ENCODE results near the gene FGFR2. TPM values are rescaled to one million over a fixed set of nuclear protein-coding genes. Genes with fewer than 3 reads are reported as not detected.

Gene FGFR2
- total and polyA plus RNA-seq, 2 of the 4 experiments (the other 2 are of a cell fraction) = not detected

- dilution Hi-C loops (cut with HindIII; ENCODE audit: low sequenced_read_pairs, unreplicated experiment) (no loop called here), in situ Hi-C loops (cut with MboI; ENCODE audit: low sequenced_read_pairs) (no loop called here), intact Hi-C loops (cut with micrococcal nuclease) (no loop called here)
- TF ChIP-seq CEBPB (IDR thresholded peaks at IDR 0.05; ENCODE audit: low read depth, low read length) (no peak), USF2 (IDR thresholded peaks at IDR 0.05; ENCODE audit: low read depth, low read length) (no peak), ELK1 (IDR thresholded peaks at IDR 0.05; ENCODE audit: borderline replicate concordance, low read depth, low read length) (no peak), CHD1 (IDR thresholded peaks at IDR 0.05; ENCODE audit: low read depth, low read length) (no peak), SMC3 (IDR thresholded peaks at IDR 0.05; ENCODE audit: low read depth, low read length) (no peak), POLR2A (IDR thresholded peaks at IDR 0.05; ENCODE audit: low read depth, low read length) (no peak), MAFK (IDR thresholded peaks at IDR 0.05; ENCODE audit: low read depth, low read length) (no peak), CTCF (conservative IDR thresholded peaks at IDR 0.05; ENCODE audit: low read depth, low read length) (no peak), RCOR1 (IDR thresholded peaks at IDR 0.05; ENCODE audit: insufficient replicate concordance, low read length) (no peak), MXI1 (IDR thresholded peaks at IDR 0.05; ENCODE audit: borderline replicate concordance, low read depth, low read length) (no peak)
- no TSS peak for BruUV-seq (replicated peaks)
- ATAC-seq (ENCODE audit: low read depth) = no peak
- Histone ChIP-seq H3K4me3 (ENCODE audit: insufficient read depth, low read depth, low read length) (no peak overlapping the region), H2BK5ac (ENCODE audit: low read depth, low read length, poor library complexity, severe bottlenecking) (no peak overlapping the region), H4K20me1 (ENCODE audit: insufficient read depth, low read length) (no peaks in the 10 kb centered on the region), H3K4me1 (ENCODE audit: control insufficient read depth, insufficient read depth, low read length) (no peaks in the 10 kb centered on the region), H4K5ac (ENCODE audit: low read depth, low read length) (no peak overlapping the region), H3K27me3 (ENCODE audit: control insufficient read depth, insufficient read depth, low read length) (no peaks in the 10 kb centered on the region), H2BK20ac (ENCODE audit: low read depth, low read length) (no peak overlapping the region), H2AK5ac (ENCODE audit: low read depth, low read length) (no peak overlapping the region), H3K79me1 (ENCODE audit: low read depth in 1 of 2, low read length in 2 of 2) (no peaks in the 10 kb centered on the region), H3K23ac (ENCODE audit: low read depth, low read length) (no peak overlapping the region), H3K18ac (ENCODE audit: low read depth, low read length) (no peak overlapping the region), H4K91ac (ENCODE audit: insufficient read depth, low read depth, low read length) (no peak overlapping the region), H3K9me3 (ENCODE audit: control insufficient read depth, insufficient read depth, low read length) (peaks cover 44% of the 10 kb centered on the region), H2AFZ (replicated peaks; ENCODE audit: low read length, poor library complexity) (no peak overlapping the region), H3K4me2 (ENCODE audit: low read depth, low read length) (no peak overlapping the region), H3K56ac (ENCODE audit: extremely low read depth, insufficient read depth, low read length) (no peak overlapping the region), H2AK9ac (replicated peaks; ENCODE audit: low read depth, low read length, poor library complexity) (no peak overlapping the region), H2BK120ac (ENCODE audit: low read depth, low read length) (no peak overlapping the region), H3K27ac (ENCODE audit: insufficient read depth, low read length) (no peak overlapping the region), H3K9ac (ENCODE audit: low read depth, low read length) (no peak overlapping the region), H3K9me1 (ENCODE audit: insufficient read depth, low read length) (no peaks in the 10 kb centered on the region), H3K4ac (ENCODE audit: low read depth, low read length) (no peak overlapping the region), H3K36me3 (ENCODE audit: control insufficient read depth, insufficient read depth, low read length) (no peaks in the 10 kb centered on the region), H2BK15ac (ENCODE audit: low read depth, low read length) (no peak overlapping the region), H4K8ac (ENCODE audit: low read depth in 2 of 2, low read length in 2 of 2) (no peak overlapping the region), H3K14ac (replicated peaks; ENCODE audit: low read depth, low read length) (no peak overlapping the region)
- ChIA-PET CTCF (no interaction called here), POLR2A (ENCODE audit: unreplicated experiment) (no interaction called here)
- WGBS, 2 experiments (ENCODE audit: extremely low coverage in 2 of 2, insufficient read length in 1 of 2) = 71% methylated on average over 3 of the region's 8 CpGs; no CpG with 5 or more reads in 1 of the 2 experiments
- no peak for DNase-seq
Observed at GRCh38 chr10:121535381-121535780, 62.9 kb downstream of the FGFR2 start.

Data from IMR-90 (cell line).